Iris pigment epithelial cell (primary cell): ENCODE results near the gene GPX6.
"Not testable (repeated sequence)": the region's sequence is repeated elsewhere in the genome, so short reads cannot be mapped to it uniquely, and the experiment has no call there.

Source experiments
- DNase-seq: peaks from one replicate; pipeline ENCODE4 v3.0.0-alpha.2; 2011; ENCODE audit warnings: low read depth

The GPX6 gene

DNA sequence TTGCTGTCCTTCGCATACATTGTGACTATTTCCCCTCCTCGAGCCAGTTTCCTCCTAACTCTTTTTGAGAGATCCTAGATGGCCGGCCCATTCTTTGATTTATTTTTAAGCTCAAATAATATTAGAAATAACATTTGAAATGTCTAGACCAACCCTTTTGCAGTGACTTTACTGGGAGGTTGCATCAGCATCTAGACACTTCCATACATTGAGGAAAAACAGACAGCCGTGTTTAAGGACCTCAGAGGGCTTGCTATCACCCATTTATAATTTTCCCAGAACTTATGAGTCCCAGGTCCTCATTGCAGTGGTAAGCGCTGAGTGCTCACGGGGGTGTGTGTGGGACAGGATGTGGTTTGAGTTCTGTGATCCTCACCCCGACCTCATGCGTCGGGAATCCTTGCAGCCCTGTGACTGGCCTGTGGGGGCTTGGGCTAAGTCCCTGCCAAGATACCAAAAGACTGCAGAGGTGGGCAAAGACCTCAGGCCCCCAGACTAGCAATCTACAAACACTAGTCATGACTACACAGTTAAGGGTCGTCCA is 10.0 kb upstream of the GPX6 start, which contains the start of gene GPX5:
GPX5 (plus strand) TSS at position 386 of the 544 bp plus-strand sequence; CDS start at position 519, 133 bp downstream.
- DNase-seq: peak; percentile 10

DNA sequence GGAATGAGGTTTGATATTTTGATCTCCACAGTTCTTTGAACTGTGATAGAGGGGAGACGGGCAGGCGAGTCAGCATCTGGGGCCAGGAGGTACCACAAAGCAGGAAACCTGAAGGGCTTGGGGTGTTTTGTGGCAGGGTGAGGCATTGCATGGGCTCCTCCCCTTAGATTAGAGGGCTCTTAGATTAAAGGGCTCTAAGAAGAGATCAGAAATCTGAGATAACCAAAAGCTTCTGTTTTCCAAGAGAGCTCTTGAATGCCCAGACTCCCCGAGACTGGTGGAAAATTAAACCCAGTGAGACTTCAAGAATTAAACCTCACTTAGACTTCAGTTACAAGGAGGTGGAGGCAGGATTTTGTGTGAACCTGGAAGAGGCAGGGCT is 7.6 kb upstream of the GPX6 start:
- no peak for DNase-seq

DNA sequence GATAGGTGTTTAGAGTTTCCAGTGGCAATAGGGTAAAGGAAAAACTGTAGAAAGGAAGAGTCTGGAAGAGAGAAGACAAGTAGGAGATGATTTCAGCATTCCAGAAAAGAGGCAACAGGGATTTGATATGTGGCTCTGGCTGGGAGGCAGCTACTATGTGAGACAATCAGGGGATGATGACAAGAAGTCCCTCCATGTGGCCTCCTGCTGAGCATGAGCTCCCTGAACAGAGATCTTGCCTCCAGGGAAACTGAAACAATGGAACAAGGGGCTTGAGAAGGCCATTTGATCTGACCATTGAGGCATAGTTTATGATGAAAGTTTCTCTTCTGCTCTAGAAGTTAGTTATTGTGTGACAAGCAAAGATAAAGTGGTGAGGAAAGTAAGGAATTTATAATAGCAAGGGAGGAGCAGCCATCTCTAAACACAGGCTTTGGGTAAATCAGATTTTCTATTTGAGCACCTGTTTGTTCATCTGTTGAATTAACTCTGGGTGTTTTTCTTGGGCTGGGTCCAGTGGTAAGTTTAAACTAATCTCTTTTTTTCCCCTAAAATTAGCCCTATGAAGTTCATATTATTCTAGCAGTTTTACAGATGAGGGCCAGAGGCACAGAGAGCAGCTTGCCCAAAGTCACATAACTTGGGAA is 7.1 kb upstream of the GPX6 start:
- DNase-seq: no peak

DNA sequence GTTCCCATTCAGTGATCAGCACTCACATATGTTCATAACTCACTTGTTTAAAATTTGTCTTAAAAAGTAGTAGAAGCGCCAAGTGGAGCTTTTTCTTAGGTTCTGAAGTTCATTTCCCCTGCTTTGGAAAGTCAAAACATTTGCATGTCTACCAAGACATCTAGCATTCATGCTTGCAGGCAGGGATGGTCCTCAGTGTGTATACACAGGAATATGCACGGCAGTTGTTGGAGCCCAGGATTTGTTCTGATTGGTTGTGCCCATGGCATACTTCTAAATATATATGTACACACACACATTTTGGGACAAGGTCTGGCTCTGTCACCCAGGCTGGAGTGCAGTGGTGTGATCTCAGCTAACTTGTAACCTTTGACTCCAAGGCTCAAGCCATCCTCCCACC is 2.4 kb upstream of the GPX6 start:
- DNase-seq: no peak

DNA sequence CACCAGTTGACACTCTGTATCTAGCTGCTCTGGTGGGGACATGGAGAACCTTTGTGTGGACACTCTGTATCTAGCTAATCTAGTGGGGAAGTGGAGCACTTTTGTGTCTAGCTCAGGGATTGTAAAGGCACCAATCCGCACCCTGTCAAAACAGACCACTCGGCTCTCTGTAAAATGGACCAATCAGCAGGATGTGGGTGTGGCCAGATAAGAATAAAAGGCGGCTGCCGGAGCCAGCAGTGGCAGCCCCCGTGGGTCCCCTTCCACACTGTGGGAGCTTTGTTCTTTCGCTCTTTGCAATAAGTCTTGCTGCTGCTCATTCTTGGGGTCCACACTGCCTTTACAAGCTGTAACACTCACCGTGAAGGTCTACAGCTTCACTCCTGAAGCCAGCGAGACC is 3.2 kb downstream of the GPX6 start:
- not testable (repeated sequence) for DNase-seq

DNA sequence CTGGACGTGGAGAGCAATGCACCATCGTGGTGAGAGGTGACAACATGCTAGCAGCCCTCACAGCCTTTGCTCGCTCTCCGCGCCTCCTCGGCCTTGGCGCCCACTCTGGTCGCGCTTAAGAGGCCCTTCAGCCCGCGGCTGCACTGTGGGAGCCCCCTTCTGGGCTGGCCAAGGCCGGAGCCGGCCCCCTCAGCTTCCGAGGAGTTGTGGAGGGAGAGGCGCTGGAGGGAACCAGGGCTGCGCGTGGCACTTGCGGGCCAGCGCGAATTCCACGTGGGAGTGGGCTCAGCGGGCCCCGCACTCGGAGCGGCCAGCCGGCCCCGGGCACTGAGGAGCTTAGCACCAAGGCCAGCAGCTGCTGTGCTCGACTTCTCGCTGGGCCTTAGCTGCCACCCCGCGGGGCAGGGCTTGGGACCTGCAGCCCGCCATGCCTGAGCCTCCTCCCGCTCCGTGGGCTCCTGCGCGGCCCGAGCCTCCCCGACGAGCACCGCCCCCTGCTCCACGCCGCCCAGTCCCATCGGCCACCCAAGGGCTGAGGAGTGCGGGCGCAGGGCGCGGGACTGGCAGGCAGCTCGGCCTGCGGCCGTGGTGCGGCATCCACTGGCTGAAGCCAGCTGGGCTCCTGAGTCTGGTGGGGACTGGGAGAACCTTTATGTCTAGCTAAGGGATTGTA is 3.8 kb downstream of the GPX6 start:
- no peak for DNase-seq

DNA sequence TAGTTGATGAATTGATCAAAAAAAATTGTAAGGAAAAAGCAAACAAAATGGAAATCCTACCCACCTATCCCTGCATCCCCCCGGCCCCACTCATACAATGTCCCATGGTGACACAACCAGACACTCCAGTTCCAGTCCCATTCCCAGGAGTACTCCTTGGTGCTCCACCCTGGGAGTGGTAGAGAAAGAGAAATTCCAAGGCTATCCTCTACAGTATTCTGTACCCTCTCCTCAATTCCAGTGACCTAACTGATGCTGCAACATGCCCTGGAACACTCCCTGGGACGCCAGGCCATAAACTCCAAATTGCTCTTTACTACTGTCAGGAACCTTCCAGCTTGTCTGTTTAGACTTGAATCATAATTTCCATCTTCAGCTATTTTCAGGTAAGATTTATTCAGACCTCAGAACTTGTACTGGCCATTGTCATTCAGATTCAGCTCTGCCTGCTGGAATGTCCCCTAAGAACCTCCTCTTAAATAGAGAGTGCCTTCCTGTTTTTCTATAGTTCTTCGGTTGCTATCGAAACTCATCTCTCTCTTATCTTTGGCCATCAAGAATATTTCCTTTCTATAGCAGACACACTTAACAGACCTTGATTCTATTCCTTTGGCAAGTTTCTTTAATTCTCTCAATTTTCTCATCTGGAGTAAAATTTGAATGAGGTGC is 8.7 kb downstream of the GPX6 start:
- DNase-seq: no peak

DNA sequence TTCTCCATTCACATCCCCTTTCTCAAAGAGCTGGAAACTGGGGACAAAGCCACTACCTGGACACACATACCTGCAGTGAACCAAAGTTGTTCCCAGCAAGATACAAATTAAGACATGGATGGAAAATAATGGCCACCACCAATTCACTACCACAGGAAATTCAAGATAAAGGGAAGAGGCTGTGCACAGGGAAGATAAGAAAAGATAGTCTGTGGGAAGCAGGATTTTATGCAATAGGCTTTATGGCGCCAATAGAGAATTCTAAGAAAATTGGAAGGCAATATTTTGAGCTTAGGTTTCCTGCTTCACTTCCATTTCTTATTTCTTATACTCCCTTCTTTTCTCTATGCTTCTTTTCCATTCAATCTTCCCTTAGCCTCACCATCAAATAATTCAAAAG is 9.9 kb downstream of the GPX6 start:
- no peak for DNase-seq

DNA sequence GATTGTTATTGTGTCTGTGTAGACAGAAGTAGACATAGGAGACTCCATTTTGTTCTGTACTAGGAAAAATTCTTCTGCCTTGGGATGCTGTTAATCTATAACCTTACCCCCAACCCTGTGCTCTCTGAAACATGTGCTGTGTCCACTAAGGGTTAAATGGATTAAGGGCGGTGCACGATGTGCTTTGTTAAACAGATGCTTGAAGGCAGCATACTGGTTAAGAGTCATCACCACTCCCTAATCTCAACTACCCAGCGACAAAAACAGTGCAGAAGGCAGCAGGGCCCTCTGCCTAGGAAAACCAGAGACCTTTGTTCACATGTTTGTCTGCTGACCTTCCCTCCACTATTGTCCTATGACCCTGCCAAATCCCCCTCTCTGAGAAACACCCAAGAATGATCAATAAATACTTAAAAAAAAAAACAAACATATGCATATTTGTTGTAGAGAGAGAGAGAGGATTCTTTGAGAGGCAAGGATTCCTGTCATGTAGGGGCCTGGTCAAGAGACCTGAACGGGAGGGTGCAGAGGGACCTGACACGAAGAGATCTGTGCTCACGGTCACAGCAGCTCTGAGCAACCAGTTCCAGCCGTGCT is 12.8 kb downstream of the GPX6 start:
- DNase-seq: not testable (repeated sequence)

DNA sequence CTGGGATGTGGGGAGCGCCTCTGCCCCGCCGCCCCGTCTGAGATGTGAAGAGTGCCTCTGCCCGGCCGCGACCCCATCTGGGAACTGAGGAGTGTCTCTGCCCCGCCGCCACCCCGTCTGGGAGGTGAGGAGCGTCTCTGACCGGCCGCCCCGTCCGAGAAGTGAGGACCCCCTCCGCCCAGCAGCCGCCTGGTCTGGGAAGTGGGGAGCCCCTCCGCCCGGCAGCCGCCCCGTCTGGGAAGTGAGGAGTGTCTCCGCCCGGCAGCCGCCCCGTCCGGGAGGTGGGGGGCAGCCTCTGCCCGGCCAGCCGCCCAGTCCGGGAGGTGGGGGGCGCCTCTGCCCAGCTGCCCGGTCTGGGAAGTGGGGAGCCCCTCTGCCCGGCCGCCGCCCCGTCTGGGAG is 13.5 kb downstream of the GPX6 start:
- DNase-seq: not testable (repeated sequence)

DNA sequence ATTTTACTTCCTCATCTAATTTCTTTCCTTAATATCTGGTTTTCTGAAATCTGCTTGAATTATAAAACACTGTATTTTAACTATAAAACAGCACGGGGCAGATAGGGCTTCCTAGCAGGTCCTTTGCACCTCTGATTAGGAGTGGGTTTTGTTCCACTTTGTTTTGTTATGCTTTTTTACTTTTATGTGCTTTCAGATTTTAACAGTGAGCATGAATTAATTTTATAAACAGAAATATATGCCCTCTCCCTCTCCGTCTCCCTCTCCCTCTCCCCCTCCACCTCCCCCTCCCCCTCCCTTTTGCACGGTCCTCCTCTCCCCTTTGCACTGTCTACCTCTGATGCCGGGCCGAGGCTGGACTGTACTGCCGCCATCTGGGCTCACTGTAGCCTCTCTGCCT is 14.3 kb downstream of the GPX6 start:
- no peak for DNase-seq

DNA sequence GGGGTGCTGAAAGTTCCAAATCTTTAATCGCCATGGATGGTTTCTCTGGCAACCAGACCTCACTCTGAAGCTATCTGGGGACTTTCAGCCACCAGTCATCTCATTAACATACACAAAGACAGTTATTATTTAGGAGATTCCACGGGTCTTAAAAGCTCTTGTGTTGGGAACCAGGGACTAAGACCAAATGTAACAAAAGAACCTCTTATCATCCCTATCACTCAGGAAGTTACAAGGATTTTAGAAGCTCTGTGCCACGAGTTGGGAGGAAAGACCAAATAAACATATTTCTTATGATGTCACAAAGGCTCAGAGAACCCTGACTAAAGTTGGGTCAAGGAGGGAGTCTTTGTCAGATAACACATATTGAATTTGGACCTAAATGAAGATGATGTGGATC is 17.7 kb downstream of the GPX6 start:
- no peak for DNase-seq

DNA sequence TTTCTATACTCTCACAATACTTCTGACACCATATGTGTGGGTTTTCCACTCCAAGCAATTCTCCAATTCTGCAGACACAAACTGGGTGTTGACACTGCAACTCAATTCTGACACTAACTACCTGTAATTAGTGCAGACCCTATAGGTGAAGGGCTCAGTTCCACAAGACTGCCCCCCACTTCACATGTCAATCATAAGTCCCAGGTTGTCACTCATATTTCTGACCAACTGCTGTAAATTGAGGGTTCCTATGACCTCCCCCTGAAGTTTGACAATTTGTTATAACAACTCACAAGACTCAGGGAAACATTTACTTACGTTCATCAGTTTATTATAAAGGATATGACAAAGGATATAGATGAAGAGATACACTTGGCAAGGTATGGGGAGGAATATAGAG is 18.3 kb downstream of the GPX6 start:
- DNase-seq: no peak

DNA sequence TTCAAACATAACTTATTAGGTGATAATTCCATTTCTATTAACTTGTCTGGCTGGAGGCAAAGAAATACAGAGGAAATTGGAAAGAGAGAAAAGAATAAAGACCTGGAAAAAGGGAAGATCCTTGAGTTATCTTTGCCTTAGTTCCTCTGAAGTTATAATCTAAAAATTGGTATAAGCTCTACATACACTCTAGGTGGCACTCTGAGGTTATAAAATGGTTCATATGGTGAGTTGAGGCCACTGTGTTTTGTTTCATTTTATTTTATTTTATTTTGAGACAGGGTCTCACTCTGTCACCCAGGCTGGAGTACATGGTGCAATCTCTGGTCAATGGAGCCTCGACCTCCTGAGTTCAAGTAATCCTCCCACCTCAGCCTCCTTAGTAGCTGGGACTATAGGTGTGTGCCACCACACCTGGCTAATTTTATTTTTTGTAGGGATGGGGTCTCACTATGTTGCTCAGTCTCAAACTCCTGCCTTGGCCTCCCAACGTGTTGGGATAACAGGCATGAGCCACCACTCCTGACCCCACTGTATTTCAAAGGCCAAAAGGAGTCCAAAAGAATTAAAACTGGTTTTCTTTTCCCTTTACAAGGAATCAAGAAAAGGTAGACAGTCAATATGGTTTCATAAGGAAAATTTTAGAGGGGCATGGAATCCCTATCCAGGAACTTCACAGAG is 19.4 kb downstream of the GPX6 start:
- peak; percentile 12 for DNase-seq

DNA sequence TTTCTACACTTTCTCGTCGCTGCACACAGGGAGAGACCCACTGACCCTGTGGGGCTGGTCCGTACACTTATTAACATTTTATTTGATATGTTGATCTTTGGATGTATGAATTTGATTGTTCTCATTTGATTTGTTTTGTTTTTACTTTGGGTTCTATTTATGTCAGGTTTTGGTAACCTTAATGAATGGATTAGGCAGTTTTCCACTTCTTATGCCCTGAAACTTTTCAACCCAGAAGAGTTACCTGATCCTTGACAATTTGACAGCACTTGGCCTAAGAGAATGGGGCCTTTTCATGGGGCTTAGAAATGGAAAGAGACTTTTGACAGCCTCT is 23.6 kb downstream of the GPX6 start:
- DNase-seq: no peak

DNA sequence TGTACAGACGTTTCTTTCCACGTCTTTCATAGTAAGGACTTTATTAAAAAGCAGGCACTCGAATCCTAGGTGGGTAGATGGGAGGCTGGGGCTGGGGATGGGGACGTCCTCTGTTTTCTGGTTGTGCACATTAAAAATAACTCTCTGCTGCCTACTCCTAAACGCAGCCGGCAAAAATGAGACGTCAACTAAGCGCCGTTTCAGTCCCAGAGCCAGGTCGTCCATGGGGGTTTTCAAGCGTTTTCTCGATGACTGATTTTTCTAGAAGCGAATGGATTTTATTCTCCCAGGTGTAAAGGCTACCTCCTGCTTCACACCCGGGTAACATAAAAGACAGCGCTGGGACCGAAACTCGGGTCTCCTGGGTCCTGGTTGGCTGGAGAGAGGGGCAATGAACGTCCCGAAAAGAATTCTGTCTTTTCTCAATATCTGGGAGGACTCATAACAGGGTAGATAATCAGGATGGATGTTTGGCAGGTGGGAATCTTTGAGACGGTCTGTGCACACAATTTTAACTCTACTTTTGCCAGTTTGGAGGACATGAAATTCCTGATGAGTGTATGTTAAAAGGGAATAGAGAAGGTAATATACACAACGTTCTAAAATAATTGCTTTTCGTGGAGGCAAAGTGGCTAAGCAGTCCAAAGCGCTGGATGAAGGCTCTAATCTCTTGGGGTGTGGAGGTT is 25.2 kb downstream of the GPX6 start:
- DNase-seq: peak; percentile 45

DNA sequence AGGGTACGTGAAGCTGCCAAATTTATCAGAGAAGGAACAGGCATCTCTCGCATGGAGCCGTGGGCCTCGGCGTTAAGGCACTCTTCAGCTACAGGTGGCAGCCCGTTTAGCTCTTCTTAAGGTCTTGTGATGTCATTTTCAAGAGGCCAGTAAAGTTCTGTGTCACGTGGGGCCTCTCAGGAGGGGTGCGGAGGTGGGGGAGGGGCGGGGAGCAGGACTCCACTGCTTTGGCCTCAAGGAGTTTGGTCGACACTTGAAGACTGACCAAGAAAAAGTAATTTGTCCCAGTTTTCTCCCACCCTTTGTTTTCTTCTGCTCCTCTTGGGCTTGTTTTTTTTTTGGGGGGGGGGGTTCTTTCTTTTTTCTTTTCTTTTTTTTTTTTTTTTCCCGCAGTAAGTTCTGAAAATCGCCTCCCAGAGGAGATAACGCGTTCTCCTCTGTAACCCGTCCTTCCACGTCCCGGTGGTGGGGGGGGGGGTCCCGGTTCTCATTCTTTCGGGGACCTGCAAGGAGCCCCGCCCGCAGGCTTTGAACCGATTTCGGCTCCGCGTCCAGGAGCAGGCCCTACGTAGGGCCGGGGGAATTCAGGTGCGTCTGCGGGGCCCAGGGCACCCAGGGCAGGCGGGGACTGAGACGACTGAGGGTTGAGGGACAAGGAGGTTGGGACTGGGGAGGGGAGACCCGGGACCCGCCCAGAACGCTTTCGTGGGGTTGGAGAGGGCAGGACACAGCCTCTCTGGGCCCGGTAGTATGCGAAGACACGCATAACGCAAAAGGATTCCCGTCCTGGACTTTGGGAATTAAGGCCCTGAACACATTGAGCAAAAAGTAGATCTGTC is 26.0 kb downstream of the GPX6 start:
- peak; percentile 86 for DNase-seq

DNA sequence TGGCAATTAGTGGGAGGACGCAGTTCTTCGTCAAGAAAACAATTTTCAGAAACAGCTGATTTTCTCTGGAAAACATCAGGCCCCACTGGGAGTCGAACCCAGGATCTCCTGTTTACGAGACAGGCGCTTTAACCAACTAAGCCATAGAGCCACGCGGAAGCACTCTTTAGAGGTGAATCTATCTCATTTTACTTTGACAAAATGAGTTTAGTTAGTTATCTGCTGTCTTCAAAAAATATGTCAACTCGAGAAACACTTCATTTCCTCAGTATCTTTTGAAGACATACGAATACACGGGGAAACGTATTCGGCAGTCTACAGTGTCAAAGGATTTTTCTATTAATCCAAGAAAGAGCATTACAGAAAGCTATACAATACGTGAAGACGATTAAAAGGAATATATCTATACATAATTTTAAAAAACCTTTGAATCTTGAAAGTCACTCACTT is 26.7 kb downstream of the GPX6 start:
- peak; percentile 75 for DNase-seq

DNA sequence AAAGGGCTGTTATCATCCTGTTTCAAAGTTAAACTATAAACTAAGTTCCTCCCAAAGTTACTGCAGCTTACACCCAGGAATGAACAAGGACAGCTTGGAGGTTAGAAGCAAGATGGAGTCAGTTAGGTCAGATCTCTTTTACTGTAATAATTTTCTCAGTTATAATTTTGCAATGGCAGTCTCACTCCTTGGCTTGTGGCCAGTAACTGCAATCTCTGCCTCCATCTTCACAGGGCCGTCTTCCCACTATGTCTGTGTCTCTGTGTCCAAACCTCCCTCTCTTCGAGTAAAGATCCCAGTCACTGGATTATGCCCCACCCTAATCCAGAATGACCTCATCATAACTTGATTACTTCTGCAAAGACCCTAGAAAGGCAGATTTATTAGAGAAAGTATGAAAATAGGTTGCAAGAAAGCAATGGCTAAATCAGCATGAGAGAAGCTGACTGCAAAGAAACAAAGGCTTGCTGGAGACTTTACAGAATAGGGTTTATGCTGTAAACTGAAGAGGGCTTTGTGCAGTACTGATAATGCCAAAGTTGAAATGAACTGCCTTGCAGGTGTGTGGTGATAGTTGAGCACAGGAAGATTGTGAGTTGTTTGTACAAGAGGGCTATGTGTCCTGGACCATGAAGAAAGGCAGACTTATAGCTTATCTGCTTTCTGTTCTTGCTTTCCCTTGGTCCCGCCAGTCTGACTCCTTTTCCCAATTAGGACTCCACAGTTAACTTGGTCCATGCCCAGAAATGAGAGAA is 28.4 kb downstream of the GPX6 start:
- peak; percentile 5 for DNase-seq

DNA sequence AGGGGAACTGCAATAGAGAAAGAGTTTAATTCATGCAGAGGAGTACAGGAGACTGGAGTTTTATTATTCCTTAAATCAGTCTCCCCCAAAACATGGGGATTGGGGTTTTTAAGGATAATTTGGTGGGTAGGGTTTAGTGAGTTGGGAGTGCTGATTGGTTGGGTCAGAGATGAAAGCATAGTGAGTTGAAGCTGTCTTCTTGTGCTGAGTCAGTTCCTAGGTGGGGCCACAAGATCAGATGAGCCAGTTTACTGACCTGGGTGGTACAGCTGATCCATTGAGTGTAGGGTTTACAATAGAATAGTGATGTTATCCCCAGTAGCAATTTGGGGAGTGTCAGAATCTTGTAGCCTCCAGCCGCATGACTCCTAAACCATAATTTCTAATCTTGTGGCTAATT is 29.1 kb downstream of the GPX6 start:
- DNase-seq: no peak
